ENCODE data around the gene ZBTB47.
A peak's percentile ranks its signal among the peaks of the same experiment; 100 is the strongest.

Gene ZBTB47

DNA sequence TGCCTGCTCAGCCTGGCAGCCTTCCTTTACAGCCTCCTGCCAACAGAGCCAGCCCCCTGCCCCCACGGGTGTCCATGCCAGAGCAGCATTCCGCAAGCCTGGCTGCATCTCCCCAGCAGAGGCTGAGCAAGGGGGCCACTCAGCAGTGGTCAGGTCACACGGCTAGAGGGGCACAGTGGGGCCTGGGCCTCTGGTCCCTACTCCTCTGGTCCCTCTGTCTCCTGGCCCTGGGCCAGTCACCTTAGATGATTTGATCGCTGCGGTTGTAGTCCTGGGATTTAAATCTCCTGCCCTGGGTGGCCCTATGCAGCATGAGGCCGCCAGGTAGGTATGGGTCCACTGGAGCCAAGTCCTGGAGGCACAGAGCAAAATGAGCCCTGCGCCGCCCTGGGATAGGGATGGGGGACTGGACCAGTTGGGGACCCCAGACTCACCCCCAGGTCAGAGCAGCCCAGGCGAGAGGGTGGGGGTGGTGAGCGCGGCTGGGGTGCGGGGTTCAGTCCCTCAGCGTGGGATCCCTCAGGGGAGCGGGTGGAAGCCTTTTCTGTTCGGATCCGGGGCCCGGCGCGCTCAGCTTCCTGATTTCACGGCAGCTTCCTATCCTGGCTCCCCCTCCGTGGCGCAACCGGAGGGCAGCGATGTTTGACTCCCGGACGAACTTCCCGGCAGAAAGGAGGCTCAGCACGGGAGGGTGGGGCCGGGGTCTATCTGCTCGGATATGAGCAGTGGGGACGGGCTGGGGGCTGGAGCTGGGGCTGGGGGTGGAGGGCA is at the start of gene ZBTB47:
Gene ZBTB47, plus strand, starts transcription at position 138 of the 771 bp plus-strand sequence. CDS start 4,659 bp downstream, outside the sequence.
- DNase-seq, result no peak

GRCh38 chr3:42605546-42606173 is 47.8 kb upstream of the ZBTB47 start:
- DNase-seq, result no peak

DNA sequence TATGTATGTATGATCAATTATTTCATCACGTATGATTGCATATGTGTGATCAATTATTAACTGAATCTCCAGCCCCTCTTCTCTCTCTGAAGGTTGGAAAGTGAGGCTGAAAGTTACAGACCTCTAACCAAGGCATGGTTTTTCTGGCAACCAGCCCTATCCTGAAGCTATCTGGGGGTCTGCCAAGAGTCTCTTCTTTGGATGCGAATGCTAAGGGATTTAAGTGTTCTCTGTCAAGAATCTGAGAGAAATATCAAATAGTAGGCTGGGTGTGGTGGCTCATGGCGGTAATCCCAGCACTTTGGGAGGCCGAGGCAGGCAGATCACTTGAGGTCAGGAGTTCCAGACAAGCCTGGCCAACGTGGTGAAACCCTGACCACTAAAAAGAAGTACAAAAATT is 44.9 kb upstream of the ZBTB47 start:
- DNase-seq, result no peak

DNA sequence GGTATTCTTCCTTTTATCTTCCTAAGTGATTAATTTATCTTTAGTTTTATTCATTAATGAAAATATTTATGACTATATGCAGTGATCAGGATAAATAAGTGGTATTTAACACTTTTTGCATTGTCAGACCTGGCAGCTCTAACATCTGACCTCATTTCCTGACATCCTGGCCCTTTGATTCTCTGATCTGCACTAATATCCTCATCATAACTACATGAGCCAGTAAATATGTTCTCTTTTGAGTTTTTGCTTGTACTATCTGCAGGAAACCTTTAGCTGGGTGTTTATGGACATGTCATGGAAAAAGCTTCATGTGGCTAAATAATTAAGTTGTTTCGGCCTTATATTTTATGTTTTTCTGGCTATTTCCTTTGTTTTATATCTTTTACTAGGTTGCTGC is 42.5 kb upstream of the ZBTB47 start:
- no peak for DNase-seq

- DNase-seq, result no peak
Measured at GRCh38 chr3:42612217-42612616, 41.3 kb upstream of the ZBTB47 start.

DNA sequence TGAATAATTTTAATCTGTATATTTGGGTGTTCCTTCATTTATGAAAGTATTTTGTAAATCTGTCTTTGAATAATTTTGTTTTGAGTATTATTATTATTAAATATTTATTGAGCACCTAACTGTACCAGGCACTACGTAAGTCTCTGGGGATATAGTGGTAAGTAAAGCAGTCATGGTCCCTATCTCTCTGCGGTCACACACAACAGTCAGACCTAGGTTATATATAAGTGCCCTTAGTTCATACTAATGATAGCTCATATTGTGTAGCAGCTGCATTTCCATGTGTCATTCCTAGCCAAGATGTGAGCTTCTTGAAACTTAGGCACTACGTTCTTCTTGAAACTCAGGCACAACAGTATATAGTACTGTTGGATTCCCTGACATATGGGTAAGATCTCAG is 40.6 kb upstream of the ZBTB47 start:
- DNase-seq, result no peak

DNA sequence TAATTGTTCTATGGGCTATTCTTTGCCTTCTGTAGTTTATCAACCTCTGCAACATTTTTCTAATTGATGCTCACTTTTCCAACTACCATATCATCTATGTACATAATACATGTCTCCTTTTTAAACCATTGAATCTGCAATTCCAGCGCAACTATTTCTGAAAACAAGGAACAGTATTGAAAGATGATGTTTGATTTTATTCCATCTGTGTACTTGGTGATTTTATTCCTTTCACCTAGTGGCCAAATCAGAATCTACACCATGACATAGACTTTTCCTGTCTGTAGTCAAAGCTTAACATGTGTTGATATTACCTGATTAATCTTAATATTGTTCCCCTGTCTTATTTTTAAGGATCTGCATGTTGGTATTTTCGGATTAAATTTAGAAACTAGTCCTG is 40.0 kb upstream of the ZBTB47 start:
- DNase-seq, result no peak

GRCh38 chr3:42631620-42632019 is 21.9 kb upstream of the ZBTB47 start:
- DNase-seq, result no peak

GRCh38 chr3:42632146-42632545 is 21.4 kb upstream of the ZBTB47 start:
- DNase-seq, result no peak

DNA sequence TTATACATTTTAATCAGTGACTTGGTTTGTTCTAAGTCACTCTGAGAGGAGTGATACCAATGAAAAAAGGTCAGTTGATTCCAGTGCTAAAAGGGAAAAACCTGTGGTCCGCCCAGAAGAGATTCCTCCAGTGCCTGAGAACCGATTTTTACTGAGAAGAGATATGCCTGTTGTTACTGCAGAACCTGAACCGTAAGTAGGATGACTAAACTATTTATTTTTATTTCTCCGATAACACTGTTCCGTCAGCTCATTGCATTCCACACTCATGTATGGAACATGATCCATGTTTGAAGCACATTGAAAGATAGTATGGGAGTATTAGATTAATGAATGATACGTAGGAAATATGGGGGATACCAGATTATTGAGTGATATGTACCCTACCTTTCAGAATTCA is 20.0 kb upstream of the ZBTB47 start:
- DNase-seq, result no peak

GRCh38 chr3:42635111-42635510 is 18.4 kb upstream of the ZBTB47 start:
- DNase-seq, result no peak

GRCh38 chr3:42637001-42637400 is 16.5 kb upstream of the ZBTB47 start:
- DNase-seq, result no peak

- DNase-seq, result peak; percentile 48
Measured at GRCh38 chr3:42638339-42638842, 15.1 kb upstream of the ZBTB47 start.

DNA sequence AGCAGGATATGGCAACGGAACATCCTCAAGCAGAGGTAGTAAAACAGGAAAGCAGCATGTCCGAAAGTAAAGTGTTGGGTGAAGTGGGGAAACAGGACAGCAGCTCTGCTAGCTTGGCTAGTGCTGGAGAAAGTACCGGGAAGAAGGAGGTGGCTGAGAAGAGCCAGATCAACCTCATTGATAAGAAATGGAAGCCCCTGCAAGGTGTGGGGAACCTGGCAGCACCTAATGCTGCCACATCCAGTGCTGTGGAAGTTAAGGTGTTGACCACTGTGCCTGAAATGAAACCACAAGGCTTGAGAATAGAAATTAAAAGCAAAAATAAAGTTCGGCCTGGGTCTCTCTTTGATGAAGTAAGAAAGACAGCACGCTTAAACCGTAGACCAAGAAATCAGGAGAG is 14.3 kb upstream of the ZBTB47 start:
- no peak for DNase-seq

GRCh38 chr3:42640129-42640528 is 13.4 kb upstream of the ZBTB47 start:
- no peak for DNase-seq

- DNase-seq, result no peak
Measured at GRCh38 chr3:42640771-42641370, 12.6 kb upstream of the ZBTB47 start.

DNA sequence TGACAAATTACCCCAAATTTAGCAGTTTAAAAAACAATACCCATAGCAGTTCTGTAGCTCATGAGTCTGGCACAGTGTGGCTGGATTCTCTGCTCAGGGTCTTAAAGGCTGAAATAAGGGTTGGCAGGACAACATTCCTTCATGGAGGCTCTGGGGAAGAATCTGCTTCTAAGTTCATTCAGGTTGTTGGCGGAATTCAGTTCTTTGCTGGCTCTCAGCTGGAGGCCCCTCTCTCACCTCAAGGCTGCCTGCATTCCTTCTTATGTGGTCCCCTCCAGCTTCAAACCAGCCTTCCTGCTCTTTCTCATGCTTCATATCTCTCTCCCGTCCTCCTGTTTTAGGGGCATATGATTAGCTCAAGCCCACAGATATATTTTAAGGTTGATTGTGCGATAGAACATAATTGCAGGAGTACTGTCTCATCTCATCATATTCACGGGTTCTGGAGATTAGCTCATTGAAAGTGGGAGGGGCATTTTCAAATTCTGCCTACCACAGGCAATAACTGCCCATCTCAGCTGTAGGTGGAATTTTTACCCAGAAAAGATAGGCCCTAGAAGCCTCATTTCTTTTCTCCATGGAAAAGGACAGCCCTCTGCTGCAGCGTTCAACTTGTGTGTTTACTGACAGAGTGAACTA is 5.6 kb upstream of the ZBTB47 start:
- no peak for DNase-seq

DNA sequence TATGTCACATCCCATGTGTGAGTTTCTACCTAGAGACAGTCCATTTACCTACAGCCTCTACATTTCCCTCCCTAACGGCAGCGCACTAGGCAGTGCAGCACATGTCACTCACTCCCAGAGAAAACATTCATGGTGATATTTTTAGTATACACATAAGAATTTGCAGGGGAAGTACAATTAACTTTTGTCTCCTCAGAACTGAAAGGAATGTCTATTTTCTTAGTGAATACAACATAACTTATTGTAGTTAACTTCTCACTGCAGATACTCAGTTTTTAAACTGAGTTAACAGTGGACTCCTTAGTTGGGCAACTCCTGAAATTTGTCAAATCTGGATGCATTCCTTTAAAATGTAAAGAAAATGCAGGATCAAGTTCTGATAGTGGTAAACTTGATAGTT is 4.5 kb upstream of the ZBTB47 start:
- DNase-seq, result no peak

GRCh38 chr3:42649783-42650182 is 3.7 kb upstream of the ZBTB47 start:
- no peak for DNase-seq

GRCh38 chr3:42651248-42652091 is 2.0 kb upstream of the ZBTB47 start:
- no peak for DNase-seq

DNA sequence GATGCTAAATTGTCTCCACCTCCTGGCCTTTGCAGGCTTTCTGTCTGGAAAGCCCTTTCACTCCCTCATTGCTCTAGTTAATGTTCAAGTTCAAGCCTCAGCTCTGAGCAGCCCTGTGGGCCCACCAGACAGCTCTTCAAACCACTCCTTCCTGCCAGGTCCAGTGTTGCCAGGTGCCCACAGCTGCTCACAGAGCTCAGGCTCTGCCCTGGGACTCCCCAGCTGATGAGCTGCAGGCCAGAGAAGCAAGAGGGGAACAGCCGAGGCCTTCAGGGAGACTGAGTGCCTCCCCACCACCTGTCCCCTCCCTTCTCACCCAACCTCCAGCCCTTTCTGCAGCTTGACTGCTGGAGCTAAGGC is 1.3 kb upstream of the ZBTB47 start:
- DNase-seq, result no peak

- no peak for DNase-seq
Measured at GRCh38 chr3:42652611-42653302, 740 bp upstream of the ZBTB47 start.

Measured in stimulated activated naive CD4-positive, alpha-beta T cell treated with Interleukin-2 at 50 U/mL for 16 hours (primary cell).